Measurements from ENCODE around the gene FAM170B.

Gene FAM170B

GRCh38 chr10:49169776-49170175 lies 36.0 kb upstream of the FAM170B start:
- in situ Hi-C loops (cut with HindIII; ENCODE audit: low sequenced_read_pairs): no loop called here
- DNase-seq (ENCODE audit: low read depth): no peak
- no peak for TF ChIP-seq CTCF (IDR thresholded peaks at IDR 0.05; ENCODE audit: low read depth, low read length, missing control alignments)
- no peak overlapping the region for H3K4me3 ChIP-seq (ENCODE audit: low read depth, low read length)

- H3K4me3 ChIP-seq (ENCODE audit: low read depth, low read length): no peak overlapping the region
- no peak for DNase-seq (ENCODE audit: low read depth)
Measured at GRCh38 chr10:49168831-49169500, 35.1 kb upstream of the FAM170B start.

DNA sequence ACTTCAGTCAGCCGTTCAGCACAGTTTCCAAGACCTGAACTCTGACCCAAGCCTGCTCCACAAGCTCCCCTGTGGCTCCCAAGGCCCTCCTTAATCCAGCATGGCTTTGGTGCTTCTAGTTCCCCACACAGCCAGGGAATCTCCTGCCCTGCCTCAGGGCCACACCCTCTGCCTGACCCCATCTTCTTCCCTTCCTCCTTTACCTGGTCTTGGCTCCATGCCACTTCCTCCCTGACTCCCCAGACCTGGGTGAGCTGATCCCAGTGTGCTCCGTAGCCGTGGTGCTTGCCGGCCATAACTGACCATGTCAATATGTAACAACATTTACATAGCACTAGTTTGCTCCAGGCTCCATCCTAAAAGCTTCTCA lies 34.3 kb upstream of the FAM170B start:
- TF ChIP-seq CTCF (IDR thresholded peaks at IDR 0.05; ENCODE audit: low read depth, low read length, missing control alignments): no peak
- in situ Hi-C loops (cut with HindIII; ENCODE audit: low sequenced_read_pairs): no loop called here
- DNase-seq (ENCODE audit: low read depth): no peak
- no peak overlapping the region for H3K4me3 ChIP-seq (ENCODE audit: low read depth, low read length)

More at GRCh38 chr10:49168831-49169500, 35.1 kb upstream of the FAM170B start:
- no peak for TF ChIP-seq CTCF (IDR thresholded peaks at IDR 0.05; ENCODE audit: low read depth, low read length, missing control alignments)
- in situ Hi-C loops (cut with HindIII; ENCODE audit: low sequenced_read_pairs): no loop called here

- H3K4me3 ChIP-seq (ENCODE audit: low read depth, low read length): no peak overlapping the region
- TF ChIP-seq CTCF (IDR thresholded peaks at IDR 0.05; ENCODE audit: low read depth, low read length, missing control alignments): no peak
- in situ Hi-C loops (cut with HindIII; ENCODE audit: low sequenced_read_pairs): no loop called here
- no peak for DNase-seq (ENCODE audit: low read depth)
Measured at GRCh38 chr10:49167425-49168170, 33.8 kb upstream of the FAM170B start.

GRCh38 chr10:49166484-49167400 lies 32.9 kb upstream of the FAM170B start:
- TF ChIP-seq CTCF (IDR thresholded peaks at IDR 0.05; ENCODE audit: low read depth, low read length, missing control alignments): no peak
- no peak overlapping the region for H3K4me3 ChIP-seq (ENCODE audit: low read depth, low read length)
- DNase-seq (ENCODE audit: low read depth): no peak
- in situ Hi-C loops (cut with HindIII; ENCODE audit: low sequenced_read_pairs): no loop called here

- in situ Hi-C loops (cut with HindIII; ENCODE audit: low sequenced_read_pairs): no loop called here
- no peak for DNase-seq (ENCODE audit: low read depth)
- TF ChIP-seq CTCF (IDR thresholded peaks at IDR 0.05; ENCODE audit: low read depth, low read length, missing control alignments): no peak
Measured at GRCh38 chr10:49165821-49166483, 32.1 kb upstream of the FAM170B start.

More at GRCh38 chr10:49165821-49166483, 32.1 kb upstream of the FAM170B start:
- no peak overlapping the region for H3K4me3 ChIP-seq (ENCODE audit: low read depth, low read length)
